Activated CD4-positive, alpha-beta T cell treated with anti-CD3 and anti-CD28 coated beads, Interleukin-2, Interleukin-4, amounts not matched to agents 100 ng/mL and 50 ng/mL, durations not matched to agents 16 hours and 8 hours (primary cell): ENCODE results near the gene YWHAH.
A peak's percentile ranks its signal among the peaks of the same experiment; 100 is the strongest.

ENCODE experiments used
- DNase-seq: peaks from one replicate; pipeline ENCODE4 v3.0.0-alpha.2; 2020; ENCODE audit warnings: low spot score

YWHAH gene

GRCh38 chr22:31943978-31944699 is at the start of gene YWHAH:
TSS of gene YWHAH (plus strand) at chr22:31944535. CDS start at chr22:31944734, 199 bp downstream.
- DNase-seq: peak; percentile 96

- no peak for DNase-seq
These were observed 48.8 kb upstream of the YWHAH start for GRCh38 chr22:31895411-31896123.

GRCh38 chr22:31896472-31896871 is 47.9 kb upstream of the YWHAH start:
- DNase-seq: no peak

GRCh38 chr22:31897842-31898805 is 46.2 kb upstream of the YWHAH start:
- DNase-seq: no peak

GRCh38 chr22:31898926-31899325 is 45.4 kb upstream of the YWHAH start:
- no peak for DNase-seq

- no peak for DNase-seq
These were observed 44.7 kb upstream of the YWHAH start for GRCh38 chr22:31899669-31900068.

- no peak for DNase-seq
These were observed 42.8 kb upstream of the YWHAH start for GRCh38 chr22:31901388-31902137.

GRCh38 chr22:31904651-31905050 is 39.7 kb upstream of the YWHAH start:
- no peak for DNase-seq

- DNase-seq: no peak
These were observed 39.0 kb upstream of the YWHAH start for GRCh38 chr22:31905356-31905755.

GRCh38 chr22:31906086-31906485 is 38.2 kb upstream of the YWHAH start:
- no peak for DNase-seq

- no peak for DNase-seq
These were observed 37.8 kb upstream of the YWHAH start for GRCh38 chr22:31906569-31906968.

- DNase-seq: no peak
These were observed 34.4 kb upstream of the YWHAH start for GRCh38 chr22:31909977-31910376.

- DNase-seq: no peak
These were observed 32.5 kb upstream of the YWHAH start for GRCh38 chr22:31911565-31912406.

GRCh38 chr22:31912407-31912743 is 32.0 kb upstream of the YWHAH start:
- DNase-seq: no peak

- DNase-seq: no peak
These were observed 28.7 kb upstream of the YWHAH start for GRCh38 chr22:31915586-31915985.

GRCh38 chr22:31917227-31917921 is 27.0 kb upstream of the YWHAH start:
- peak; percentile 44 for DNase-seq

- no peak for DNase-seq
These were observed 24.6 kb upstream of the YWHAH start for GRCh38 chr22:31919730-31920129.

- DNase-seq: no peak
These were observed 24.0 kb upstream of the YWHAH start for GRCh38 chr22:31920306-31920705.

- DNase-seq: no peak
These were observed 23.2 kb upstream of the YWHAH start for GRCh38 chr22:31921106-31921505.

- no peak for DNase-seq
These were observed 21.8 kb upstream of the YWHAH start for GRCh38 chr22:31922534-31922933.
